LNCaP clone FGC (cell line): ENCODE measurements around the gene SLC12A3.

Experiments
- DNase-seq: peaks from one replicate; pipeline ENCODE4 v3.0.0-alpha.2; 2011; ENCODE audit warnings: low read depth
- H3K4me3 ChIP-seq: 2 replicates; pipeline ENCODE4 v1.5.1; 2011; ENCODE audit warnings: mild to moderate bottlenecking, low read depth, low read length, control low read depth
- CTCF ChIP-seq: IDR thresholded peaks from 2 replicates; pipeline ENCODE4 v1.5.1; 2012; ENCODE audit warnings: mild to moderate bottlenecking; ENCODE audit not compliant: control insufficient read depth, insufficient read depth; ENCODE audit errors: extremely low read depth

SLC12A3 gene

DNA sequence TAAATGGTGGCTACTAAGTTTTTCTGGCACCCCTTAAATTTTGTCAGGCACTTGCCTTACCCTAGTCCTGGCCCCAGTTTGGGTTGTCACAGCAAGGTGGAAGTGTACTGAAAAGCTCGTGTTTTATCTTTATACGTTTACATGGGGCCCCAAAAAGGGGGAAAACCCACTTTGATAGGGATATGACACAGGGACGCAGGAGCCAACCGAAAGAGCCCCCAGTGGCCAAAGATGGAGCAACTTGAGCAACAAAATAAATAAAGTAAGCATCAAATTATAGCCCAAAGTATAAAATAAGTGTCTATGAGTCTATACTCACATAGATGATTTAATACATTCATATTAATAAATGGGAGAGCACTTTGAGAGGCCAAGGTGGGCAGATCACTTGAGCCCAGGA, 91.7 kb downstream of the SLC12A3 start:
- no peak for TF ChIP-seq CTCF
- no peak for DNase-seq
- no peak overlapping the region for H3K4me3 ChIP-seq

DNA sequence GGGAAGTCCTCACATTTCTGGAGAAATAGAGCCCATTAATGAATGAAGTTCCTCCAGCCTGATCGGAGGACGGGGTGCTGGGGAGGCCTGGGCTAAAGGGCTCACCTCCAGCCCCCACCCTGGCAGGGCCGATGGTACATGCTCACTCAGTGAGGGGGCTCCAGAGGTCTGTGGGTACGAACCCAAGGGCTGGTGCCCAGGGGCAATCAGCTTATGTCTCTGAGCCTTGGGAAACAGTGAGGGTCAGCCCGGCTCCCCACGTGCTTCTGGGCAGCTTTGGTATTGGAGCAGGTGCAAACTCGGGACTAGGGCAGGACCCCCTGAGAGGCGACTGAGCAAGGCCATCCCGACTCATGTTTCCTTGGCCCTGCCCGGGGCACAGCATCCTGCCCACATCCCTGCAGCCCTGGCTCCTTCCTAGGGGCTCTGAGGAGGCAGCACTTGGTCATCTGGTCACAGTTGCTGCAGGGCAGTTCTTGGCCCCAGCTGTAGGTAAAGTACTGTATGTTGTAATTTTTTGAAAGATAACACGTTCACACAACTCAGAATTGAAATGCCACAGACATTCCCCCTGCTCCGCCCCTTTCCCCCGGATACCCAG, 95.8 kb downstream of the SLC12A3 start:
- no peak for DNase-seq
- no peak for TF ChIP-seq CTCF
- no peak overlapping the region for H3K4me3 ChIP-seq

- no peak for DNase-seq
- no peak overlapping the region for H3K4me3 ChIP-seq
- TF ChIP-seq CTCF = no peak
Measured at GRCh38 chr16:56961386-56961785, 96.4 kb downstream of the SLC12A3 start.

DNA sequence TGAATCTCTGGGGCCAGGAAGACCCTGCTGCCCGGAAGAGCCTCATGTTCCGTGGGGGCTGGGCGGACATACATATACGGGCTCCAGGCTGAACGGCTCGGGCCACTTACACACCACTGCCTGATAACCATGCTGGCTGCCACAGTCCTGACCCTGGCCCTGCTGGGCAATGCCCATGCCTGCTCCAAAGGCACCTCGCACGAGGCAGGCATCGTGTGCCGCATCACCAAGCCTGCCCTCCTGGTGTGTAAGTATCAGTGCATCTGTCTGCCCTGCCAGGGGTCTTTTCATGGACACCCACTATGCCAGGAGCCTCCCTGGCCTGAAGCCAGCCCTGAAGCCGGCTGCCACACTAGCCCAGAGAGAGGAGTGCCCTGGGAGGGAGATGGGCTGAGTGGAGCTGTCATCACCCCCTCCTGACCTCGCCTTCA, 96.9 kb downstream of the SLC12A3 start, which contains the start of gene CETP:
Gene CETP (plus strand): TSS at position 100 of the 431 bp plus-strand sequence. CDS start 30 bp downstream, at position 130.
- no peak for DNase-seq
- no peak within 1 kb of the TSS for H3K4me3 ChIP-seq
- TF ChIP-seq CTCF = no peak

- no peak overlapping the region for H3K4me3 ChIP-seq
- DNase-seq = peak; percentile 41
- peak; percentile 99 for TF ChIP-seq CTCF
Measured at GRCh38 chr16:56964243-56965148, 99.5 kb downstream of the SLC12A3 start.
